ENCODE results near the gene EFCAB8.

Gene EFCAB8

GRCh38 chr20:32828029-32828680 is 30.6 kb upstream of the EFCAB8 start:
- Histone ChIP-seq H3K4me1 (ENCODE audit: insufficient read depth, low read length) (peaks cover 18% of the 10 kb centered on the region), H2AFZ (ENCODE audit: low read depth, low read length) (no peak overlapping the region), H3K4me2 (ENCODE audit: insufficient read depth, low read length) (no peak overlapping the region), H3K9me3 (ENCODE audit: insufficient read depth, low read length, severe bottlenecking) (no peaks in the 10 kb centered on the region), H3K9ac (ENCODE audit: low read depth, low read length) (no peak overlapping the region), H4K20me1 (ENCODE audit: insufficient read depth, low read length) (peaks cover 84% of the 10 kb centered on the region), H3K27ac (ENCODE audit: low read length) (no peak overlapping the region), H3K4me3 (ENCODE audit: low read depth in 1 of 2, low read length in 2 of 2) (no peak overlapping the region), H3K79me2 (ENCODE audit: insufficient read depth, low read length) (peaks cover 99% of the 10 kb centered on the region), H3K36me3 (ENCODE audit: insufficient read depth, low read length) (peaks cover 85% of the 10 kb centered on the region), H3K27me3 (ENCODE audit: insufficient read depth, low read length, poor library complexity) (no peaks in the 10 kb centered on the region)
- ATAC-seq (ENCODE audit: insufficient read depth, low read depth) = no peak
- no peak for DNase-seq
- TF ChIP-seq EZH2 (IDR thresholded peaks at IDR 0.05; ENCODE audit: borderline replicate concordance, low read depth, low read length, severe bottlenecking) (no peak), CTCF (IDR thresholded peaks at IDR 0.05; ENCODE audit: borderline replicate concordance, extremely low read depth, low read length, poor library complexity, severe bottlenecking) (no peak)

- H3K4me2 ChIP-seq (ENCODE audit: insufficient read depth, low read length) = no peak overlapping the region
- no peak for DNase-seq
Measured at GRCh38 chr20:32829311-32830005, 29.3 kb upstream of the EFCAB8 start.

GRCh38 chr20:32830437-32830836 is 28.3 kb upstream of the EFCAB8 start:
- Histone ChIP-seq H3K36me3 (ENCODE audit: insufficient read depth, low read length) (peaks cover 92% of the 10 kb centered on the region), H3K9me3 (ENCODE audit: insufficient read depth, low read length, severe bottlenecking) (no peaks in the 10 kb centered on the region), H3K79me2 (ENCODE audit: insufficient read depth, low read length) (peaks cover 99% of the 10 kb centered on the region), H3K4me1 (ENCODE audit: insufficient read depth, low read length) (peaks cover 8% of the 10 kb centered on the region; the same call in 1 of the 2 replicates), H3K27ac (ENCODE audit: low read length) (no peak overlapping the region), H4K20me1 (ENCODE audit: insufficient read depth, low read length) (peaks cover 77% of the 10 kb centered on the region), H2AFZ (ENCODE audit: low read depth, low read length) (no peak overlapping the region), H3K9ac (ENCODE audit: low read depth, low read length) (no peak overlapping the region), H3K4me2 (ENCODE audit: insufficient read depth, low read length) (no peak overlapping the region), H3K27me3 (ENCODE audit: insufficient read depth, low read length, poor library complexity) (no peaks in the 10 kb centered on the region), H3K4me3 (ENCODE audit: low read depth in 1 of 2, low read length in 2 of 2) (no peak overlapping the region)
- ATAC-seq (ENCODE audit: insufficient read depth, low read depth) (0 out of 3 replicates have a peak, but pooled peaks have one; percentile 31), DNase-seq (no peak)
- TF ChIP-seq EZH2 (IDR thresholded peaks at IDR 0.05; ENCODE audit: borderline replicate concordance, low read depth, low read length, severe bottlenecking) (no peak), CTCF (IDR thresholded peaks at IDR 0.05; ENCODE audit: borderline replicate concordance, extremely low read depth, low read length, poor library complexity, severe bottlenecking) (no peak)

More at GRCh38 chr20:32829311-32830005, 29.3 kb upstream of the EFCAB8 start:
- peaks cover 88% of the 10 kb centered on the region for H3K36me3 ChIP-seq (ENCODE audit: insufficient read depth, low read length)
- H3K9me3 ChIP-seq (ENCODE audit: insufficient read depth, low read length, severe bottlenecking) = no peaks in the 10 kb centered on the region
- H4K20me1 ChIP-seq (ENCODE audit: insufficient read depth, low read length) = peaks cover 83% of the 10 kb centered on the region
- no peak overlapping the region for H3K9ac ChIP-seq (ENCODE audit: low read depth, low read length)
- no peak for ATAC-seq (ENCODE audit: insufficient read depth, low read depth)
- H3K27me3 ChIP-seq (ENCODE audit: insufficient read depth, low read length, poor library complexity) = no peaks in the 10 kb centered on the region
- H3K4me1 ChIP-seq (ENCODE audit: insufficient read depth, low read length) = peaks cover 8% of the 10 kb centered on the region; the same call in 1 of the 2 replicates
- no peak overlapping the region for H2AFZ ChIP-seq (ENCODE audit: low read depth, low read length)
- no peak overlapping the region for H3K27ac ChIP-seq (ENCODE audit: low read length)
- no peak overlapping the region for H3K4me3 ChIP-seq (ENCODE audit: low read depth in 1 of 2, low read length in 2 of 2)
- no peak for TF ChIP-seq EZH2 (IDR thresholded peaks at IDR 0.05; ENCODE audit: borderline replicate concordance, low read depth, low read length, severe bottlenecking)
- TF ChIP-seq CTCF (IDR thresholded peaks at IDR 0.05; ENCODE audit: borderline replicate concordance, extremely low read depth, low read length, poor library complexity, severe bottlenecking) = no peak
- peaks cover 99% of the 10 kb centered on the region for H3K79me2 ChIP-seq (ENCODE audit: insufficient read depth, low read length)

Data from DND-41 (cell line).